Endothelial cell of umbilical vein (primary cell): ENCODE data around the gene IL33.

ENCODE experiments used
- EZH2 ChIP-seq: IDR thresholded peaks from 2 replicates; pipeline ENCODE4 v1.6.1; 2012; ENCODE audit warnings: borderline replicate concordance, low read depth, mild to moderate bottlenecking, moderate library complexity, low read length, inconsistent platforms; ENCODE audit not compliant: severe bottlenecking
- FOS ChIP-seq: IDR thresholded peaks from 2 replicates; pipeline ENCODE4 v1.6.1; 2011; ENCODE audit warnings: mild to moderate bottlenecking, low read length, moderate library complexity, borderline replicate concordance; ENCODE audit not compliant: insufficient read depth
- MAX ChIP-seq: IDR thresholded peaks from 2 replicates; pipeline ENCODE4 v1.6.1; 2011; ENCODE audit not compliant: insufficient read depth, insufficient read length
- MYC ChIP-seq: IDR thresholded peaks from one replicate; pipeline ENCODE4 v1.6.1; 2011; ENCODE audit warnings: mild to moderate bottlenecking, low read depth, low read length
- POLR2A ChIP-seq: IDR thresholded peaks from 2 replicates; pipeline ENCODE4 v1.6.1; 2012; ENCODE audit warnings: low read depth, mild to moderate bottlenecking, control low read depth, low read length
- POLR2AphosphoS5 ChIP-seq: IDR thresholded peaks from 2 replicates; pipeline ENCODE4 v1.6.1; 2012; ENCODE audit warnings: low read depth, mild to moderate bottlenecking, control low read depth, low read length, moderate library complexity; ENCODE audit not compliant: insufficient read depth
- TF ChIP-seq, protein P1 (sequence below), 2 donors: IDR thresholded peaks; 1 replicate in 1 of 2; 2 replicates in 1 of 2; pipeline ENCODE4 v1.5.1; 2011; ENCODE audit warnings: low read length in 2 of 2, mild to moderate bottlenecking in 2 of 2, moderate library complexity in 2 of 2, control low read depth in 1 of 2, inconsistent platforms in 1 of 2, low read depth in 1 of 2; ENCODE audit not compliant: insufficient read depth in 1 of 2; ENCODE audit errors: extremely low read depth in 1 of 2

- no peak for TF ChIP-seq FOS
- TF ChIP-seq, protein P1, sequence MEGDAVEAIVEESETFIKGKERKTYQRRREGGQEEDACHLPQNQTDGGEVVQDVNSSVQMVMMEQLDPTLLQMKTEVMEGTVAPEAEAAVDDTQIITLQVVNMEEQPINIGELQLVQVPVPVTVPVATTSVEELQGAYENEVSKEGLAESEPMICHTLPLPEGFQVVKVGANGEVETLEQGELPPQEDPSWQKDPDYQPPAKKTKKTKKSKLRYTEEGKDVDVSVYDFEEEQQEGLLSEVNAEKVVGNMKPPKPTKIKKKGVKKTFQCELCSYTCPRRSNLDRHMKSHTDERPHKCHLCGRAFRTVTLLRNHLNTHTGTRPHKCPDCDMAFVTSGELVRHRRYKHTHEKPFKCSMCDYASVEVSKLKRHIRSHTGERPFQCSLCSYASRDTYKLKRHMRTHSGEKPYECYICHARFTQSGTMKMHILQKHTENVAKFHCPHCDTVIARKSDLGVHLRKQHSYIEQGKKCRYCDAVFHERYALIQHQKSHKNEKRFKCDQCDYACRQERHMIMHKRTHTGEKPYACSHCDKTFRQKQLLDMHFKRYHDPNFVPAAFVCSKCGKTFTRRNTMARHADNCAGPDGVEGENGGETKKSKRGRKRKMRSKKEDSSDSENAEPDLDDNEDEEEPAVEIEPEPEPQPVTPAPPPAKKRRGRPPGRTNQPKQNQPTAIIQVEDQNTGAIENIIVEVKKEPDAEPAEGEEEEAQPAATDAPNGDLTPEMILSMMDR (IDR thresholded peaks at IDR 0.05; ENCODE audit: extremely low read depth in 1 of 2, insufficient read depth in 1 of 2, low read depth in 1 of 2, low read length in 2 of 2), result no peak
- no peak for TF ChIP-seq POLR2AphosphoS5
- no peak for TF ChIP-seq POLR2A
- no peak for TF ChIP-seq MAX
- no peak for TF ChIP-seq EZH2
- no peak for TF ChIP-seq MYC
Measured at GRCh38 chr9:6188906-6189305, 26.7 kb upstream of the IL33 start.
